ENCODE measurements around the gene LYPD5.
A peak's percentile ranks its signal among the peaks of the same experiment; 100 is the strongest.
"Not testable (repeated sequence)": the region's sequence is repeated elsewhere in the genome, so short reads cannot be mapped to it uniquely, and the experiment has no call there.

Gene LYPD5

DNA sequence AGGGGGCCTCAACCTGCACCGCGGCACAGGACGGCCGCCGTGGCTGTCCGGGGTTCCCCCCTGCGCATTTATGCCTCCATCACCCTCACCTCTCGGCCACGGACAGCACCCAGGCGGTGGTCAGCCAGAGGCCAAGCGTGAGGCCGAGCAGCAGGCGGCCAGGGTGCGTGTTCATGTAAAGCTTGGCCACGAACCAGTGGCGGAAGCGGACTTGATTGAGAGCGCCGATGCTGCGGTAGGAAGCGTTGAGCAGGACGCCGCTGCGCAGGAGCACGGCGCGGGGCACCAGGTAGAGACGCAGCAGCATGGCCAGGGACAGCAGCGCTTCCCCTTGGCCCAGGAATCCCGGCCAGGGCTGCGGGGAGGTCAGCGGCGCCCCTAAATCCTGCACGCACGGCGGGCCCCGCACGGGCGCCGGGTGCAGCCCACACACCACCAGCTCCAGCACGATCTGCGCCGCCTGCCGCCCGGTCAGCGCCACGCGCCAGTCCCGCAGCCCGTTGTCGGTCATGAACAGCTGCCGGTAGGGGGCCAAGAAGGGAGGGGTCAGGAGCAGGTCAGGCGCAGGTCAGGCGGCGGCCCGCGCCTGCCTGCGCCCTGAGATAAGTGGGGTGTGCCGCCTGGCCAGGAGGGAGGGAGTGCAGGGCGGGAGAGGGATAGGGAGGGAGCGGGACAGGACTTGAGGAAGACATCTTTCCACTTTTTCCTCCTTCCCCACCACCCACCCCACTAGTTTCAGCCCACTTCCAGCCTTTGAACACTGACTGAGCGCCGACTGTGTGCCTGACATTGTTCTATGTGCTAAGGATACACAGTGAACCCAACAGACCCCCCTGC lies 27.9 kb downstream of the LYPD5 start:
- Mint-ChIP-seq H3K36me3 (peaks cover 6% of the 10 kb centered on the region), H3K27me3 (no peaks in the 10 kb centered on the region), H3K27ac (peak overlapping the region; percentile 35), H3K9me3 (no peaks in the 10 kb centered on the region), H3K4me1 (peaks cover 42% of the 10 kb centered on the region), H3K4me3 (no peak overlapping the region)

DNA sequence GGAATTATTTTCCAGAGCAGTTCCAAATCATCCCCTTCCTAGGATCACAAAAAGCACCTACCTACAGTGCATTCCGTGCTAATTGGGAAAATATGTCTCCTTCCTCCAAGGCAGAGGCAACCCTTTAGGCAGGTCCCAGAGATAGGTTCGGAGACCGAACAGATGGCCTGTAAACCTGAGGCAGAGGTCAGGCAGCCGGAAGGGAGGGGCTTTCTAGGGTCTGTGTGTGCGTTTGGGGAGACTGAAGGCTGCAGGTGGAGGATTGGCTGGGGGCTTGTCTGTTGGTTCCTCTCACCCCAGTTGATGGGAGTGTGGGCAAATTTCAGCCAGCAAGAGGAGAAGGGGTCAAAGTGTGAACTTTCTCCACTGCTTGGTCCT lies 28.5 kb downstream of the LYPD5 start:
- Mint-ChIP-seq H3K9me3 (no peaks in the 10 kb centered on the region), H3K4me1 (peaks cover 38% of the 10 kb centered on the region), H3K36me3 (peaks cover 11% of the 10 kb centered on the region), H3K4me3 (no peak overlapping the region), H3K27me3 (no peaks in the 10 kb centered on the region), H3K27ac (no peak overlapping the region)

DNA sequence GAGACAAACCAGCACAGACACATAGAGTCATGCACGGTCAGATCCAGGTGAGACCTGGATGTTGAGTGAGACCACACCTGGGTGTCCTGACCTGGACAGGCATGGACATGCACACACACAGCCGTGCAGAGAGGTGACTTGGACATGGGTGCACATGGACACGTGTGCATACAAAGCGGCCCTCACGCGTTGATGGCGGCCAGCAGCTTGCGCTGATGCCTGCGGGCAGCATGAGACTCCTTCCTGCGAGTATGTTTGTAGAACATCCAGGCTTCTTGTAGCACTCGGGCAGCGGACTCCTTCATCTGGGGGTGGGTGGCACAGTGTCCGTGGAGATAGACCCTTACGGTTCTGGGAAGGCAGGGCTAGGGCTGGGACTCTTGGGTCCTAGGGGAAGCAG lies 33.0 kb downstream of the LYPD5 start:
- Mint-ChIP-seq H3K27ac (no peak overlapping the region), H3K9me3 (no peaks in the 10 kb centered on the region), H3K4me1 (peaks cover 36% of the 10 kb centered on the region), H3K27me3 (no peaks in the 10 kb centered on the region), H3K36me3 (peaks cover 16% of the 10 kb centered on the region), H3K4me3 (no peak overlapping the region)

DNA sequence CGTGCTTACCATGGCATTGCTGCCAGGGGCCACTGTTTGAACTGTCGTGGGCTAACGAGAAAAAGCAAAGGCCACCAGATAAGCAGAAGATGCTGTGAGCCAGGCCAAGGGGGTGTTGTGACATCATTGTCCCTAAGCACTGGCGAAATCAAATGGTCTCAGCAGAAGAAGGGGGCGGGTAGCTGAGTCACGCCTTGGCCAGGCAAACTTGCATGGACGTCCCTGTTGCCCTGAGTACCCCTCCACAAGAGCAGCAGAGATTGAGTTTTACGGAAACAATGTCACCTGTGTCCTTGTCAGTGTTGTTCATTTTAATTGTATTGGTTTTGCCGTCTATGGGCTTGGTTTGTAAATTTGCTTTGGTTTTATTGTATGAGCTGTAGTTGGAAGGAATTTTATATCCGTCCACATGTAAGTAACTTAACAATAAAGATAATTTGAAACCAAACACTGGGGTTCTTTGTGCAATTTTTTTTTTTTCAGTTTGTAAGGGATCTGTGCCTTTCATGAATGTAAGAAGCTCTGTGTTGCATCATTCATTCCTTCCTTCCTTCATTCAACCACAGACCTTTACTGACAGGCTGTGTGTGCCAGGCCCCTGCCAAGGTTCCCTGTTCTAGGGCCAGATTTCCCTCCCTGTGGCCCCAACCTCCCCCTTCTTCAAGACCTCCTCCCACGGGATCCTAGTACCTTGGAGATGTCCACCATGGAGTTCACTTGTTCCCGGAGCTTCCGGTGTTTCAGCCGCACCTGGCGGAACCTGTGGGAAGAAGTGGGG lies 33.8 kb downstream of the LYPD5 start:
- peak overlapping the region; percentile 69 for H3K27ac Mint-ChIP-seq
- H3K4me3 Mint-ChIP-seq: no peak overlapping the region

DNA sequence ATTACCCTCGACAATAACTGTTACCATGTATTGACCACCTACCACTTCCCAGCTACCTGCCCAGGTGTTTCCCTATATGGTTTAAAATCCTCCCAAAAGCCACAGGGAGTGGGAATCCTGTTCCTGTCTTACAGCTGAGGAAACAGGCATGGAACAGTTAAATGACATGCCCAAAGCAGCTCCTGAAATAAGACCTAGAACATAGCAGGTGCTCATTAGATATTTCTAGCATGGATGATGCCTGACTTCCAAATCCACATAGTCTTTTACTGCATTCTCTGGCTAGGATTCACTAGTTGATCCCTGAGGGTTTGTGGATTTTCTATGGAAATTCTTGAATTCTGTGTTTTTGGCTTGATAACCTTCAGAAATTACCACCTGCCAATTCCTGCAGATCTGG lies 34.4 kb downstream of the LYPD5 start:
- Mint-ChIP-seq H3K4me1 (peaks cover 51% of the 10 kb centered on the region), H3K27ac (peak overlapping the region; percentile 59), H3K36me3 (peaks cover 16% of the 10 kb centered on the region), H3K27me3 (no peaks in the 10 kb centered on the region), H3K4me3 (no peak overlapping the region), H3K9me3 (no peaks in the 10 kb centered on the region)

More for the DNA sequence above, 33.8 kb downstream of the LYPD5 start:
- no peaks in the 10 kb centered on the region for H3K27me3 Mint-ChIP-seq
- no peaks in the 10 kb centered on the region for H3K9me3 Mint-ChIP-seq
- H3K36me3 Mint-ChIP-seq: peaks cover 16% of the 10 kb centered on the region
- peaks cover 44% of the 10 kb centered on the region for H3K4me1 Mint-ChIP-seq

DNA sequence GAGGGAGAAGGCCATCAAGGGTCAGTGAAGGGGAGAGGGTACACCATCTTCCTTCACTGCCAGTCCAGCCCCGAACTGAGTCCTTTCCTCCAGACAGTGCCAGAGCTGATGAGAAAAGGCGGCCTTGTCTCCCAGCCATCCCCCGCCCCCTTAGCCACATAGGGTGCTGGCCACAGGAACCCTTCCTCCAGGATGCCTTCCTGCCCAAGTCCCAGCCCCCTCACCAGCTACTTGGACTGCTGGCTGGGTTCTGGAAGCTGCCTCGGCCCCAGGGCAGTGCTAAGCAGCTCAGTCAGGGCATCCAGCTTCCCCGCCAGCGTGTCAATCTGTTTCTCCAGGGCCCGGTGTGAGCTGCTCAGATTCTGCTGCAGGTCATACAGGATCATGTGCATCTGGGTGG lies 34.9 kb downstream of the LYPD5 start:
- H3K27ac Mint-ChIP-seq: peak overlapping the region; percentile 85
- peaks cover 56% of the 10 kb centered on the region for H3K4me1 Mint-ChIP-seq
- H3K36me3 Mint-ChIP-seq: peaks cover 16% of the 10 kb centered on the region
- no peaks in the 10 kb centered on the region for H3K27me3 Mint-ChIP-seq
- H3K4me3 Mint-ChIP-seq: no peak overlapping the region
- no peaks in the 10 kb centered on the region for H3K9me3 Mint-ChIP-seq

DNA sequence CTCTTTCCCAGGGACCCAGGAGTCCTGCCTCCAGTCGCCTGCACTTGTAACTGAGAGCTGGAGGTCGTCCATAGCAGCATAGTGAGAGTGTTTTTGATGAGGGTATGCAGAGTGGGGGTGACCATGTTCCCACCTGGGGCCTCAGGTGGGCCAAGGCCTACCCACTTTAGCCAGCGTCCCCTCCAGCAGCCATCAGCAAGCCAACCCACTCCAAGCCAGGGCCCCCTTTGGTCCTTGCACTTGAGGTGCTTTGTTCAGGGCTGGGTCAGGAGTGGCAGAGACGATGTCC lies 35.5 kb downstream of the LYPD5 start:
- no peaks in the 10 kb centered on the region for H3K9me3 Mint-ChIP-seq
- H3K4me3 Mint-ChIP-seq: peak overlapping the region; percentile 74
- H3K27me3 Mint-ChIP-seq: no peaks in the 10 kb centered on the region
- H3K4me1 Mint-ChIP-seq: peaks cover 62% of the 10 kb centered on the region
- H3K27ac Mint-ChIP-seq: peak overlapping the region; percentile 85
- H3K36me3 Mint-ChIP-seq: peaks cover 16% of the 10 kb centered on the region

DNA sequence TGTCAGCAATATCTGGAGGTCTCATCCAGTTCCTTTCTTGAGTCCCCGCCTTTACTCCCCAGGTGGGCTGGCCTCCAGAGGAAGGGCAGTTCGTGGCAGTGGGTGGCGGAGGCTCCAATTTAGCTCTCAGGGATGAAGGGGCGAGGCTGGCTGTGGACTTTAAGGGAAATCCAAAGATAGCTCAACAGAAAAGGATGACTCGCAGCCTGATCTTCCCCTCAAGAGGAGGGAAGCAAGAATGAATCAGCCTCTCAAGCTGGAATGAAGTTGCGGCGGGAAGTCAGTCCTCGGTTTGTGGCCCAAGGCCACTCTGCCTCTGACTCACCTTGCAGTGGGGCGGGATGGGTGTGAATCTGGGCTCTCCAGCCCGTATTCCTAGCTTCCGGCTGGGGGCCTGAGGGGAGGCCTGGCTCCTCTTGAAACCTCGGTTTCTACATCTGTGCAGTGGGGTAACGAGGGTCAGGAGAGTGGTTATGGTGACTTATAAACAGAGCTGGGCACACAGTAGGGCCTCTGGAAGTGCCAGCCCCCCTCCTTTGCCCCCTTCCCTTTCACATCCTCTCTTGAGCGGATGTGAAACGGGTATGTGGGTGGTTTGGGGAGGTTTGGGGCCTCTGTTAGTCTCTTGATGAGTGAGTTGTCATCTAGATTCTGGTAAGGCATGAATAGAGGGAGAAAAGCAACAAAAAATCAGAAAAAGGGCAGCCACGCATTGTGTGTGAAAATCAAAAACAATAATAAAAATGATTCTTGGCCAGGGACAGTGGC lies 37.0 kb downstream of the LYPD5 start:
- H3K4me1 Mint-ChIP-seq: peaks cover 60% of the 10 kb centered on the region
- peak overlapping the region; percentile 74 for H3K4me3 Mint-ChIP-seq
- H3K36me3 Mint-ChIP-seq: peaks cover 15% of the 10 kb centered on the region
- H3K27ac Mint-ChIP-seq: peak overlapping the region; percentile 85
- H3K9me3 Mint-ChIP-seq: no peaks in the 10 kb centered on the region
- no peaks in the 10 kb centered on the region for H3K27me3 Mint-ChIP-seq

DNA sequence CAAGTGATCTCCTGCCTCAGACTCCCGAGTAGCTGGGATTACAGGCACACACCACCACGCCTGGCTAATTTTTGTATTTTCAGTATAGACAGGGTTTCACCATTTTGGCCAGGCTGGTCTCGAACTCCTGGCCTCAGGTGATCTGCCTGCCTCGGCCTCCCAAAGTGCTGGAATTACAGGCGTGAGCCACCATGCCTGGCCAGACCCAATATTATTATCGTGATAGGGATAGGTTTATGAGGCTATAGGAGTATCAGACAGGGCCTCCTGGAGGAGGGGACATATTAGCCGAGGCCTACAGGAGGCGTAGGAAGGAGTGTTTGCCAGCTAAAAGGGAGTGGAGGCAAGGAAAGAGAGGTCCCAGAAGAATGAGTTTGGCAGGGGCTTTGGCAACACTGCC lies 37.6 kb downstream of the LYPD5 start:
- peak overlapping the region; percentile 85 for H3K27ac Mint-ChIP-seq
- H3K27me3 Mint-ChIP-seq, H3K9me3 Mint-ChIP-seq: not testable (repeated sequence)
- H3K36me3 Mint-ChIP-seq: peaks cover 12% of the 10 kb centered on the region
- peak overlapping the region; percentile 74 for H3K4me3 Mint-ChIP-seq
- H3K4me1 Mint-ChIP-seq: peaks cover 61% of the 10 kb centered on the region

DNA sequence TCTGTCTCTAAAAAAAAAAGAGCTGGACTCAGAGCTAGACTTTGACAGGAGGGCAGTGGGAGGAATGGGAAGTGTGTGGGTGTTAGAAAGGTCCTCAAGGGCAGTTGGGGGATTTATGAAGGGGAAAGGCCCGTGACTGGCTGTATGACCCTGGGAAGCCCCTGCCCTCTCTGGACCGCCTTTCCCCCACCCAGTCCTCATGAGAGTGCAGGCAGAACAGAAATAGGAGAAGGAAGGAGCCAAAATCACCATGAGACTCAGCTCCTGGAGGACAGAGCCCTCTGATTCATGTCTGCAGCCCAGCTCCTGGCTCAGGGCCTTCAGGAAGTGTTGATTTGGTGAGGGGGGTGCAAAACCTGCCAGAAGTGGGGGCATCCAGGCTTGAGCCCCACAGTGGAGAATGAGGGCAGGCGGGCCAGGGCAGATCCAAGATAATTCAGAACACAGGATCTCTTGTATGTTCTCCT lies 38.7 kb downstream of the LYPD5 start:
- Mint-ChIP-seq H3K4me3 (no peak overlapping the region), H3K36me3 (peaks cover 7% of the 10 kb centered on the region), H3K9me3 (no peaks in the 10 kb centered on the region), H3K27ac (peak overlapping the region; percentile 83), H3K27me3 (no peaks in the 10 kb centered on the region), H3K4me1 (peaks cover 65% of the 10 kb centered on the region)

DNA sequence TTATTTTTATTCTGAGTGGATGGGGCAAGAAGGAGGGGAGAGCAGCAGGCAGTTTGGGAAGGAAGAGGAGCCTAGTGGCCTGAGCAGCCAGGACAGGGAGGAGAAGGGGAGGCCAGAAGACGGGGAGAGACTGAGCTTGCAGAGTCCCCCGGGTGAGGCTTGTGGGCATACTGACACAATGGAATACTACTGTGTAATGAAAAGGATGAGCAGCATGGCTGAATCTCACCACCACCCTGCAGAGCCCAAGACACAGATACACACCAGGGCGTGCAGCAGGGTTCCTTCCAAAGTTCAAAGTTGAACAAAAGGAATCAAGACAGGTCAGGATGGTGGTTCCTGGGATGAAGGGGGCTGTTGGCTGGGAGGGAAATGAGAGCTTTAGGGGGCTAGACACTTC lies 39.4 kb downstream of the LYPD5 start:
- Mint-ChIP-seq H3K4me1 (peaks cover 65% of the 10 kb centered on the region), H3K27ac (peak overlapping the region; percentile 76), H3K36me3 (peaks cover 7% of the 10 kb centered on the region), H3K27me3 (no peaks in the 10 kb centered on the region), H3K9me3 (no peaks in the 10 kb centered on the region), H3K4me3 (no peak overlapping the region)

DNA sequence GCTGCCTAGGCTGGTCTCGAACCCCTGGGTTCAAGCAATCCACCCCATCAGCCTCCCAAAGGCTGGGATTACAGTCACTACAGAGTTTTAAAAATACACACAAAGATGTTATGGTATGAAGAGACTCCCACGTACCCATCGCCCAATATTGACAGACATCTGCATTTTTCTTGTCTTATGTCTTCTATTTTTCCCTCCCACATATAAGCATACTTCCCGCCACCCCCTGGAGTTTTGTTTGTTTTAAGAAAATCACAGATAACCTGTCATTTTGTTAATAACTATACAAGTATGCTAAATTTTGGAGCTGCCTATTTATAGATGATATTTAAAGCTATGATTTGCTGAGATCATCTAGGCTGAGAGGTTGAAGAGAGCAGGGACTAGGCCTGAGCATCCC lies 41.3 kb downstream of the LYPD5 start:
- peaks cover 64% of the 10 kb centered on the region for H3K4me1 Mint-ChIP-seq
- H3K4me3 Mint-ChIP-seq: no peak overlapping the region
- H3K36me3 Mint-ChIP-seq: peaks cover 5% of the 10 kb centered on the region
- peak overlapping the region; percentile 33 for H3K27ac Mint-ChIP-seq
- no peaks in the 10 kb centered on the region for H3K9me3 Mint-ChIP-seq
- no peaks in the 10 kb centered on the region for H3K27me3 Mint-ChIP-seq

DNA sequence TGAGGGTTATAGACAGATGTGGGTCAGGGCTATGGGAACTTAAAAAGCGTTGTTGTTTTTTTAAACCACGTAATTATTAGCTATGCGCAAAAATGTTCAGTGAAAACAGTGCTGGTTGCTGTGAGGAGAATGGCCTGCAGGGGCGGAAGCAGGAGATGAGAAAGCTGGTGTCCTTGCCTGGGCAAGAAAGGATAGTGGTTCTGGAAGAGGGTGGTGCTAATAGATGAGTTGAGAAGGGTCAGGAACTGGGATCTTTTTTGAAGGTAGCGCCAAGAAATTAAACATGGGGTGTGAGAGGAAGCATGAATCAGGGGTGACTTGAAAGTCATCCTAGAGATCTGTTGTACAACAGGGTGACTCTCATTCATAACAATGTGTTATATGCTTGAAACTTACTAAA lies 42.7 kb downstream of the LYPD5 start:
- Mint-ChIP-seq H3K4me3 (no peak overlapping the region), H3K4me1 (peaks cover 58% of the 10 kb centered on the region), H3K27me3 (no peaks in the 10 kb centered on the region), H3K36me3 (peaks cover 4% of the 10 kb centered on the region), H3K9me3 (no peaks in the 10 kb centered on the region), H3K27ac (no peak overlapping the region)

DNA sequence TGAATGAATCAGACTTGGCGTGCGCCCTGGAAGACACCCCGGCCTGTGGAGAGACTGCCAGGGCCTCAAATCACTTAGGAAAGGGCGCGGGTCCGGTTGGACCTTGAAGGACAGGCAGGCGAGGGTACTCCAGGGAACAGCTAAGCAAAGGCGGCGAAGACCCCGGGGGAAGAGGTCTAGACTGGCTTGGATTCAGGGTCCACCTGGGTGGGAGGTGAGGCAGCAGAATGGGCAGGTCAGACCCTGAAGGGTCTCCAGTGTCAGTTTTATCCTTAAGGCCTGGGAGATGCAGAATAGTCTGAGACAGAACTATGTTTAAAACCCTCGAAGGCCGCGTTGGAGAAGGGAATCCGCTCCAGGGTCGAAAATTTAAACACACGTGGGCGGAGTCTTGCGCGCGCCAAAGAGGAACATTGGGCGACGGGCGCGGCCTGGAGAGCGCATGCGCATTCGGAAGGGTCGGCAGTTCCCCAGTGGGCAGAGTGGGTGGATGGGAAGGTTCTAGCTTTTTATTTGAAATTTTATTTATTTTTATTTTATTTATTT lies 46.9 kb downstream of the LYPD5 start:
- H3K36me3 Mint-ChIP-seq: peaks cover 12% of the 10 kb centered on the region
- peaks cover 60% of the 10 kb centered on the region for H3K4me1 Mint-ChIP-seq
- H3K27ac Mint-ChIP-seq: peak overlapping the region; percentile 99
- H3K4me3 Mint-ChIP-seq: peak overlapping the region; percentile 99
- H3K9me3 Mint-ChIP-seq: no peaks in the 10 kb centered on the region
- H3K27me3 Mint-ChIP-seq: no peaks in the 10 kb centered on the region

DNA sequence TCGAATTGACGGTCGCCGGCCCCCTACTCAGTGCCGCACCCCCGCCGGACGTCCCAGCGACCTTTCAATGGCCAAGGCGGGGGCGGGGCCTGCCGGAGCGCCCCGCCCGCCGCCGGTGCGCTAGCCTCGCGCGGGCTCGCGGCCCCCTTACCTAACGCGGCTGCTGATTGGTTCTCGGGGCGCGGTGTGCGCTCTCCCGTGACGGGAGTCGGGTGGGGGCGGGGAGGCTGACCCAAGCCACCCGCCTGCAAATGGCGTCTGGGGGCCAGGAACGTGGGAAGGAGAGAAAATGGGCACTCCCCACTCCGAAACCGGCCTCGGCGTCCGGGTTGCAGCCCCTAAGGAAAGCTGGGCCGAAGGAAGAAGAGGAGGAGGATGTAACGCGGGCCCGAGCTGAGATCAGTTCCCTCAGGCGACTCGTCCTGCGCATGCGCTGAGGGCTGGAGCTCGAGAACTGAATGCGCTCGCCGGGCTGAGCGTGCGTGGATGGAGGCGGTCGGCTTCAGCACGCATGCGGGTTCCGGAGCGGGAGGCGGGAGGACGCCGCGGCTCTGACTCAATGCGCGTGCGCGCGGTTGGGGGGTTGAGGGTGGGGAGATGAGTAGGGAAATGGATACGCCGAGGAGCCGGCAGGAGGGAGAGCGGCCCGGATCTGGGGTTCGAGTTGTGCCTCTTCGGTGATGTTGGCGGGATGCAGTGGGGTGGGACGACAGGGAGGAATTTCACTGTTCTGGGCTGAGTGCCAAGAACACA lies 47.6 kb downstream of the LYPD5 start, which contains the start of gene SMG9:
TSS of gene SMG9 (minus strand) at position 460 of the 753 bp plus-strand sequence. CDS start 4,221 bp downstream, outside the sequence.
- Mint-ChIP-seq H3K4me3 (peak within 1 kb of the TSS; percentile 99), H3K27ac (peak within 1 kb of the TSS; percentile 99), H3K4me1 (peaks cover 64% of the 10 kb centered on the region), H3K9me3 (no peaks in the 10 kb centered on the region), H3K27me3 (no peaks in the 10 kb centered on the region), H3K36me3 (peaks cover 17% of the 10 kb centered on the region)
